Measurements from ENCODE around the gene CREB3L1. TPM values are rescaled to one million over a fixed set of nuclear protein-coding genes. Genes with fewer than 3 reads are reported as not detected.
"Not testable (repeated sequence)": the region's sequence is repeated elsewhere in the genome, so short reads cannot be mapped to it uniquely, and the experiment has no call there.

The CREB3L1 gene
- total RNA-seq, 6 experiments from 2014 or later = 0.07 to 0.37 (median 0.24) TPM

DNA sequence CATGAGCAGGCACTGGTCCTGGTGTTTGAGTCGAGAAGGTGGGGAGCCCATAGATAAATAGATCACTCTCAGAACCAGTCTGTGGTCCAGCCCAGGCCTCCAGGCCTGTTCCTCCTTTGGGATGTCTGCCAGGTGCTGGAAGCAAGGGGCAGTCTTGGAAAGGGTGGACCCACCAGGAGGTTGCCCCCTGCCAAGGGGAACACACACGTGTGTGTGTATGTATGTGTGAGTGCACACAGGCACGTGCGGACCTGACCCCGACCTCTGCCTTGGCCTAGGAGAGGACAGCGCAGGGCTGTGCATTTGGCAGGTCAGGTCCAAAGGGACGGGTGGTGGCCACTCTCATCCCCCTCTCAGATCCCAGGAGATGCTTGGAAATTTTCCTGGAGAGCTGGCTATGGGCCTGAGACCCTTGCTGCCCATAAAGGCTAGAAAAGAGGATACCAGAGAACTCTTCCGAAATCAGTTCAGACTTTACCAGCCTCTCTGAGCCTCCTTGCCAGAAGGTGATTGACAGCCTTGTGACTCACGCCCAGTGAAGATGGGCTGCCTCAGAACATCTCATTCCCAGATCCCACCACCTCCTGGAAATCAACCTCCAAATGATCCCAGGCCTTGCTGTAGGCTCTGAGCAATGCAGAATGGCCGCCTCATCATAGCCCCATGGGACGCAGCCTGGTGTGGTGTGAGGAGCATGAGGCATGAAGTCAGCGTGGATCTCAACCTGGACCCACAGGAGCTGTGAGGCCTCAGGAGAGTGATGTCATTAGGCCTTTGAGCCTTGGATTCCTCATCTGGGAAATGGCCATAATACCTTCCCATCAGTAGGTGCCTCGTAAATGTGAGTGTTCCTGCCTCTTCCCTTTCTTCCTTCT is 24.0 kb upstream of the CREB3L1 start:
- WGBS (ENCODE audit: insufficient coverage, low coverage, low lambda C conversion rate, missing lambda C conversion rate) = 60% methylated on average over 1 of the region's 13 CpGs
- no peak overlapping the region for H3K27ac ChIP-seq
- no peak for ATAC-seq

DNA sequence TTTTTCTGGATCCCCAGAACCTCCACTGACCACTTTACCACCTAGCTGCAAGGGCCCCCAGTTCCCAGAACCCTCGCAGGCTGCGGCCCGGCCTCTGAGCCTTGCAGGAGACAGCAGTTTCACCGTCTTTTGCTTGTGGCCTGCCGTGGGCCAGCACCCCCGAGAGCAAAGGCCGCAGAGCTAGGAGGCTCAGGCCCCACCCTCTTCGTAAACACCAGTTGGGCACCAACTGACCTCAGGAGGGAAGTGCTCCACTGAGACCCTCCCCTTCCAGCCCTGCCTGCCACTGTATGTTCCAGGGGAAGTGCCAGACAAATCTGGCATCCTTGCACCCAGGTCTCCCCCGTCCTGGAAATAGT is 23.4 kb upstream of the CREB3L1 start:
- no peak for TF ChIP-seq POLR2A (IDR thresholded peaks at IDR 0.05)
- TF ChIP-seq, protein P1, sequence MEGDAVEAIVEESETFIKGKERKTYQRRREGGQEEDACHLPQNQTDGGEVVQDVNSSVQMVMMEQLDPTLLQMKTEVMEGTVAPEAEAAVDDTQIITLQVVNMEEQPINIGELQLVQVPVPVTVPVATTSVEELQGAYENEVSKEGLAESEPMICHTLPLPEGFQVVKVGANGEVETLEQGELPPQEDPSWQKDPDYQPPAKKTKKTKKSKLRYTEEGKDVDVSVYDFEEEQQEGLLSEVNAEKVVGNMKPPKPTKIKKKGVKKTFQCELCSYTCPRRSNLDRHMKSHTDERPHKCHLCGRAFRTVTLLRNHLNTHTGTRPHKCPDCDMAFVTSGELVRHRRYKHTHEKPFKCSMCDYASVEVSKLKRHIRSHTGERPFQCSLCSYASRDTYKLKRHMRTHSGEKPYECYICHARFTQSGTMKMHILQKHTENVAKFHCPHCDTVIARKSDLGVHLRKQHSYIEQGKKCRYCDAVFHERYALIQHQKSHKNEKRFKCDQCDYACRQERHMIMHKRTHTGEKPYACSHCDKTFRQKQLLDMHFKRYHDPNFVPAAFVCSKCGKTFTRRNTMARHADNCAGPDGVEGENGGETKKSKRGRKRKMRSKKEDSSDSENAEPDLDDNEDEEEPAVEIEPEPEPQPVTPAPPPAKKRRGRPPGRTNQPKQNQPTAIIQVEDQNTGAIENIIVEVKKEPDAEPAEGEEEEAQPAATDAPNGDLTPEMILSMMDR (IDR thresholded peaks at IDR 0.05) = no peak
- Histone ChIP-seq H3K4me3 (no peak overlapping the region), H3K27ac (no peak overlapping the region), H3K36me3 (no peaks in the 10 kb centered on the region), H3K4me1 (peaks cover 0 to 4% (median 0%) of the 10 kb centered on the region in 4 donors), H3K27me3 (no peaks in the 10 kb centered on the region), H3K9me3 (no peaks in the 10 kb centered on the region)
- WGBS (ENCODE audit: insufficient coverage, low coverage, low lambda C conversion rate, missing lambda C conversion rate) = 68% methylated on average over 8 of the region's 9 CpGs
- intact Hi-C loops (cut with DNase I) = no loop called here
- ATAC-seq (peak; percentile 30 to 45 (median 34)), DNase-seq (no peak)

More for the DNA sequence above, 24.0 kb upstream of the CREB3L1 start:
- H3K36me3 ChIP-seq = no peaks in the 10 kb centered on the region
- DNase-seq = no peak
- H3K4me1 ChIP-seq = peaks cover 0 to 4% (median 0%) of the 10 kb centered on the region in 4 donors
- TF ChIP-seq POLR2A (IDR thresholded peaks at IDR 0.05) = no peak
- H3K9me3 ChIP-seq = no peaks in the 10 kb centered on the region
- H3K4me3 ChIP-seq = no peak overlapping the region
- intact Hi-C loops (cut with DNase I) = no loop called here
- H3K27me3 ChIP-seq = no peaks in the 10 kb centered on the region

DNA sequence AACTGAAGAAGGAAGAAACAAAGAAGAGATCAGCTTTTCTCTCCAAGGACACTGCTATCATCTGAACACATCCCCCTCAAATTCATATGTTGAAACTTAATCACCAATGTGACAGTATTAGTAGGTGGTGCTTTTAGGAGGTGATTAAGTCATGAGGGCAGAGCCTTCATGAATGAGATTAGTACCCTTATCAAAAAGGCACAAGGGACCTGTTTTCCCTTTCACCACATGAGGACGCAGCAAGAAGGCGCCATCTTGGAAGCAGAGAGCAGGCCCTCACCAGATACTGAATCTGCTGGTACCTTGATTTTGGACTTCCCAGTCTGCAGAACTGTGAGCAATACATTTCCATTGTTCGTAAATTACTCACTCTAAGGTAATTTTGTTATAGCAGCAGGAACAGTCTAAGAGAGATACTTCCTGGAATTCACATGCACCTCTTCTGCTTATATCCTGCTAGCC is 20.9 kb upstream of the CREB3L1 start:
- Histone ChIP-seq H3K4me3 (no peak overlapping the region), H3K9me3 (no peaks in the 10 kb centered on the region), H3K27ac (no peak overlapping the region), H3K27me3 (no peaks in the 10 kb centered on the region), H3K4me1 (peaks cover 0 to 4% (median 0%) of the 10 kb centered on the region in 4 donors), H3K36me3 (no peaks in the 10 kb centered on the region)
- no peak for DNase-seq
- ATAC-seq = no peak
- TF ChIP-seq, protein P1 (IDR thresholded peaks at IDR 0.05) = no peak
- TF ChIP-seq POLR2A (IDR thresholded peaks at IDR 0.05) = no peak
- 79% methylated on average over 3 of the region's 3 CpGs for WGBS (ENCODE audit: insufficient coverage, low coverage, low lambda C conversion rate, missing lambda C conversion rate)
- intact Hi-C loops (cut with DNase I) = no loop called here

DNA sequence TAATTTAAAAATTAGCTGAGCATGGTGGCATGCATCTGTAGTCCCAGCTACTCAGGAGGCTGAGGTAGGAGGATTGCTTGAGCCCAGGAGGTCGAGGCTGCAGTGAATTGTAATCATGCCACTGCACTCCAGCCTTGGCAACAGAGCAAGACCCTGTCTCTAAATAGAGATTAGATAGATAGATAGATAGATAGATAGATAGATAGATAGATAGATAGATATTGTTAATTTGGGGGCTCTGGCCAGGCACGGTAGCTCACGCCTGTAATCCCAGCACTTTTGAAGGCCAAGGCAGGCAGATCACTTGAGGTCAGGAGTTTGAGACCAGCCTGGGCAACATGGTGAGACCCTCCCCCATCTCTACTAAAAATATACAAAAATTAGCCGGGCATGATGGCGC is 18.1 kb upstream of the CREB3L1 start:
- intact Hi-C loops (cut with DNase I); H3K4me1 ChIP-seq; H3K9me3 ChIP-seq; ATAC-seq; H3K36me3 ChIP-seq; DNase-seq; H3K27ac ChIP-seq; H3K4me3 ChIP-seq; H3K27me3 ChIP-seq: not testable (repeated sequence)
- WGBS (ENCODE audit: insufficient coverage, low coverage, low lambda C conversion rate, missing lambda C conversion rate) = 90% methylated on average over 1 of the region's 5 CpGs

DNA sequence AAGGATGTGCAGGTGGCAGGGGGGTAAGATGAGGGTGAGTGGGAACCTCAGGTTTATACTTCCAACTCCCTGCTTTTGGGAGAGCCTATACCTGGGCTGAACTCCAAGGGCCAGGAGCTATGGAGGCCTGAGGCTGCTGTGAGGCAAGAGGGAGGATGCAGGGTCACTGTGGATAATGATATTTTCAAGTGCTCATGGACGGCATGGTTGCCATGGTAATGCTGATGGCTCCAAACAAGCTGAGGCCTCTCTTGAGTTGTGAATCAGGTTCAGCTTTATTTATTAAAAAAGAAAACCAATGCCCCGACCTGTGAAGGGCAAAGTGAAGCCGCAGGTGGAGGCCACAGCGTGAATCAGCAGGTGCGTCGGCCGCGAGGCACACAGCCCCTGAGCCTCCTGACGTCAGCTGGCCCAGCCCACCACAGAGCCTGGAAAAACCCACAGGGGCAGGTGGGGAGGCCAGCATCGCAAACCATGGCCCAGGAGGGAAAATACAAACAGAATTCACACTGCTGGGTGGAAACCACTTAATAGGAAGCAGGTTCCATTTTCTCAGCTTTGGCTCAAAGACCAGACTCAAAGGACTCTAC is 17.4 kb upstream of the CREB3L1 start:
- intact Hi-C loops (cut with DNase I) = no loop called here
- Histone ChIP-seq H3K4me3 (no peak overlapping the region), H3K27me3 (no peaks in the 10 kb centered on the region), H3K36me3 (no peaks in the 10 kb centered on the region), H3K4me1 (no peaks in the 10 kb centered on the region), H3K9me3 (no peaks in the 10 kb centered on the region), H3K27ac (no peak overlapping the region)
- ATAC-seq (no peak), DNase-seq (no peak)
- 94% methylated on average over 3 of the region's 10 CpGs for WGBS (ENCODE audit: insufficient coverage, low coverage, low lambda C conversion rate, missing lambda C conversion rate)
- TF ChIP-seq, protein P1 (IDR thresholded peaks at IDR 0.05) = no peak
- TF ChIP-seq POLR2A (IDR thresholded peaks at IDR 0.05) = no peak

Data from right lobe of liver (tissue), 6 donors.